Middle frontal gyrus (tissue), 1 donor: ENCODE data around the gene CEP126.

ENCODE experiments used
- DNase-seq: peaks from one replicate; pipeline ENCODE4 v3.0.0-alpha.2; 2015; ENCODE audit warnings: low spot score; ENCODE audit errors: extremely low spot score

The CEP126 gene, protein sequence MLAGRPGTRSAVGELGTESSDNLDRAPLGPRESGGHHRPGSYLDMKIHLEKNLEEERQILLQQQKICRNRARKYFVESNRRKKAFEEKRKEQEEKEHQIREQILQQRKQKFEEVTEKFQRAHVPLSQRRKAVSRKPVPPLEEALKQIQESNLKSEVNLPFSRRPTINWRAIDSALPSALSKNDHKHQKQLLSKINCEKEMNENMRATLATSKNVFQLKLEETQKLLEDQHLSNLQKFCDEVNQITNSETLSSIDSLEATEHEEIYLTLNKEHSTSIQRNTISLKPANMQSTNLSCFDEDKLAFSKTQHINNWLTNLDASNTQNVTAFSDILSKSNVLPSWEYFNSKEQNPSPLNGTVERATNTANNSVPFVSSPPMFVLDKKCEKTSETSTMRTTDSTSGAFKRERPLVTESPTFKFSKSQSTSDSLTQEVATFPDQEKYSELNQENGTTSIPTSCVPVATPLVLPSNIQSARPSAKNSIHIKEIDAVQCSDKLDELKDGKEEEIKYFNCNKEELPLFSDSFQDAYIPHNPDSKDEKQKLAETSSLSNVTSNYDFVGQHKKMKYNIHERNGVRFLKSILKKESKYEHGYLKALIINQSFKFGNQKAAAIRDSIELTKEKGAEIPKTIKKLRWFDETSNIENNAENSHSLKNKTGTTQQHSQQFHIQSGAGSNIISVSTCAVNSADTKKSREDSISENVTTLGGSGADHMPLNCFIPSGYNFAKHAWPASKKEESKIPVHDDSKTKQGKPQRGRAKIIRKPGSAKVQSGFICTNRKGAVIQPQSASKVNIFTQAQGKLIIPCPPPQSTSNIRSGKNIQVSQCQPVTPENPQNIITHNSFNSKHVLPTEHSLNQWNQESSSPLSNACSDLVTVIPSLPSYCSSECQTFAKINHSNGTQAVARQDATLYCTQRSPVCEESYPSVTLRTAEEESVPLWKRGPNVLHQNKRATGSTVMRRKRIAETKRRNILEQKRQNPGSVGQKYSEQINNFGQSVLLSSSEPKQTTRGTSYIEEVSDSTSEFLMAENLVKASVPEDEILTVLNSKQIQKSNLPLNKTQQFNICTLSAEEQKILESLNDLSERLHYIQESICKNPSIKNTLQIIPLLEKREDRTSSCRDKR

DNA sequence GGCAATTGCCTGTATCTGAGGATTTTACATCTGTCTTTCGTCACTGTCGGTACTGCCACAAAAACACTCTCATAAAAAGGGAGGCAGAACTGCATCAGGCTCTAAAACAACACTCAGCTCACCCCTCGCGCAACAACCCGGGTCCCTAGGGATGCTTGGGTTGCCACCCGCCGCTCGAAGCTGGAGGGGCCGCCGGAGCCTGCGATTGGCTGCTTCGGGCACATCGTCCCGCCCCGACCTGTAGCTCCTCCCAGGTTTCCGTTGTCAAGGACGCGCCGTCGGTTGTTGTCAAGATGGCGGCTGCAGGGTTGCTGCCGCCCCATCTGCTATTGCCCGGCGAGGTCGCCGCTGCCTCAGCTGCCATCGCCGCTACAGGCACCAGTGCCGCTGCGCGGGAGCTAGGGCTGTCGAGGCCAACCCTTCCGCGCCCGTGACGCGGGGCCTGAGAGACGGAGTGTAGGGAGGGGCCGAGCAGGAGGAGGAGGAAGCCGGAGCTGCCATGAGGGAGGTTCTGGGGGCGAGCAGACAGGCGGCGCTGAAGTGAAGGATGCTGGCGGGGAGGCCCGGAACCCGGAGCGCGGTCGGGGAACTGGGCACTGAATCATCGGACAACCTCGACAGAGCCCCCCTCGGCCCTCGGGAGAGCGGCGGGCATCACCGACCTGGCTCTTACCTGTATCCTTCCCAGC lies at the start of gene CEP126:
TSS of gene CEP126 (plus strand) at position 273 of the 689 bp plus-strand sequence. CDS start at position 548, 275 bp downstream.
- peak; percentile 92 for DNase-seq

DNA sequence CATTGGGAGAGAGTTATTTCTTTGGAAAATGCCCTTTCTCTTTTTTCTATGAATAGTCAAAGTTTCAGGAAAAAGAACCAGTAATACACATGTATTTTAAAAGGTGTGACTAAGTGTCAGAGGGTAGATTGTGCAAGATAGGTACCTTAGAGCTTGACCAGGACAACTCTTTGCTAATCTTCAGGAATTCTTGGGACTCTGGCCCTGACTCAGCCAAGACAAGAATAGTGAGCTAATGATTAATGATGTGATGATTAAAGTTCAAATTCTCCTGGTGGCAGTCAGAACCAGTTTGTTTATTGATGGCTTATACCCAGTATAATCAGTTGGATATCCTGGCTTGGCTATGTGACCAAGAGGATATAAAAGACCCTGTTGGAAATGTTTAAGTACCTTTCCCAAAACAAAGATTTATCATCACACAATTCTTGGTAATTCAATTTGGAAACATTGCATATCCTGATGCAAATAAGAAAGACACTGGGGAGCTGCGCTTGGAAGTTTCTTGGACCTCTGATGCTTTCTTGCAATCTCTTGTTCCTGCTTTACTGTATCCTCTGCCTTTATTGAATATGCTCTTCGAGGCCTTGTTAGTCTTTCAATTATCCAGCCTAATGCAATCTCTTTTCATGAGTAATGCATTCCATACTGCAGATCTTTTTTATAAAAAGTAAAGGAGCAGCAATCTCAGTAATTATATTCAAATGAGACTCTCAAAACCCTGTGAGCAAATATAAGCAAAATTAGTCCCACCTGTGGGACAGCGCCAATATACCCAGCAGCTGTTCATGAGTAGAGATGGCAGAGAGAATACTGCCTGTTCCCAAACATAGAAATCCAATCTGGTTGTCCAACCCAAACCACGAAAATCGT lies 48.0 kb upstream of the CEP126 start:
- no peak for DNase-seq

DNA sequence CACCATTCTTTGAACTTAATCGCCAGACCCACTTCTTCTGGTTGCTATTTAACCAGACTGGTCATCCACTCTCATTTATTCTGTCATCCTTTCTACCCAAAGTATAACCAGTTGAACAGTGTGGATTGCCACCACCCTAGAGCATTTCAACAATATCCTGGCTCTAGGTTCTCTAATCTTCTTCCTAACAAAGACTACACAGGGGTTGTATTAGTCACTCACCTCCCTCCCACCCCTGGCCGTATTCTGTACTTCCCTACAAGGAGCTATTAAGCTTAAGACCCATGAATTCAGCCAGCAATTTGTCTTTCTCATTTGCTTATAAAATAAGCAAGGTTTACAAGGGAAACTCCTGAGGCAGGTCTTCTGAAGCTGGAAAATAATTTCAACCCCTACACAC lies 46.9 kb upstream of the CEP126 start:
- DNase-seq: no peak

DNA sequence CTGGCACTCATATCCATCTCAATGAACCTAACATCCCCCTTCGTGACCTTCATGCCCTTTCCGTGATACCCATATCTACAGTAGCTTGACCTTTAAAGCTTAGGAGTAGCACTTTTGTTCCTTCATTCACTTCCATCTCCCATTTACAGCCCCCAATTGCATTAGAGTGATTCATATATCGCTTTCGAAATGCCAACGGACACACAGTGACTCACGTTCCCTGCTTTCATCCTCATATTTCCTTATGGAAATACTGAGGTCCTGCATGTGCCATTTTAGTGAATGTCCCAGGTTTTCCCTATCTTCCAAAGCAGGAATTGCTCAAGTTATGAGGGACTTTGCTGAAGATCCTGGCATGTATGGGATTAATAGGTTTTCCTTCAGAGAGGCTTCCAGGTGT lies 44.3 kb upstream of the CEP126 start:
- no peak for DNase-seq

DNA sequence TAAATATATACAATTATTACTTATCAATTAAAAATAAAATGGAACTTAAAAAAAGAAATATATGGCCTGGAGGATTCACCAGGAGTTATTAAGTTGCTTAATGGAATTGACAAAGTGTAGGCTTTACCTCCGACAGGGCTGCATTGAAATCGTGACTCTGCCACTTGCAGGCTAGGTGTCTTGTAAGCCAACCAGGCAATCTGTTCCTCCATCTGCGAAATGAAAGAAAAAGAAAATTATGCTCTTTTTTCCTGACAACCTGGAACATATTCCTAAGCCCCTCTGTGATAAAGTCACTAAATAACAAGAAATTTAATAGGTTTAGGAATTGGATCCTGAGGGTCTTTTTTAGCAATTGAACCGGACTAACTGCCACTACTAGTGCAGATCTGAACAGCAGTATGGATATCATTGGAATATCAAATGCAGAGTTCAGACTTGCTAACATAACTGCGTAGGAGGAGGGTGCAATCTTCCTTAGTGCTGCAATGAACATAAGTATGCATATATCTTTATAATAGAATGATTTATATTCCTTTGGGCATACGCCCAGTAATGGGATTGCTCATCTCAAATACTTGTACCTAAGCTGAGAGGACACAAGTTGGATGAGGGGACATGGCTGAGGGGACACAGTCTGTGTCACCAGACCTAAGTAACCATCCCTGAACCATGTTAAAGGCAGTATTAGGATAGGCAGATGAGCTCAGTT lies 42.5 kb upstream of the CEP126 start:
- no peak for DNase-seq

DNA sequence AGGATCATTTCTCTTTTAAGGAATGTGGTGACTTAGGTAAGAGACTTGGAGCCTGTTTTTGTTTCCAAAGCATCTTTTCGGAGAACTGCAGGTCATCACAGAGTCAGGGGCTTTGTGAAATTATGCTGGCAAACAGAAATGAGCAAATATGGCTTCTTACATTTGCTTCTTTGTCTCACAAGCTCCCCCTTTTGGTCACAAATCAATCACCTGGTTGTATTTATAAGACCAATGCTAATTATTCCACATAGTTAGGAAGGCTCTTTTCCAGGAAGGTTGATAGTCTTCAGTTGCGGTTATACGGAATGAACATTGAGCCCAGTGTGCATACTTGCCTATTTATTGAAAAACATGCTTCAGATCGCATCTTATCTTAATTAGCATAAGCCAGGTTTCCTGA lies 34.6 kb upstream of the CEP126 start:
- no peak for DNase-seq

DNA sequence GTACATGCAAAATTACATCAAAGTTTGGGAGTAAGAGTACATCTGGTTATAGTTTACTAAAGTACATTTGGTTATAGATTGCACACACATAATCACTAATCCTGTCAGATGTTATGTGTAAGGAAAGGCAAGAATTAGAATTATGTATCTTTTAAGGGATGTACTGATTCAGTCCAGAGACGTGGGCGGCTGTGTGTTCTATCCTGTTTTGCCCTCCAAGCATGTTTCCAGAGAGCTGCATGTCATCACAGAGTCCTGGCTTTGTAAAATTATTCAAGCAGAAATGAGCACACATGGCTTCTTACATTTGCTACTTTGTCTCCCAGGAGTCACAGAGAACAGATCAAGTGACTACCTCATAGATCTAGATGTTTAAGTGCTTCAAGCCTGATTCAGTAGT lies 33.2 kb upstream of the CEP126 start:
- no peak for DNase-seq

DNA sequence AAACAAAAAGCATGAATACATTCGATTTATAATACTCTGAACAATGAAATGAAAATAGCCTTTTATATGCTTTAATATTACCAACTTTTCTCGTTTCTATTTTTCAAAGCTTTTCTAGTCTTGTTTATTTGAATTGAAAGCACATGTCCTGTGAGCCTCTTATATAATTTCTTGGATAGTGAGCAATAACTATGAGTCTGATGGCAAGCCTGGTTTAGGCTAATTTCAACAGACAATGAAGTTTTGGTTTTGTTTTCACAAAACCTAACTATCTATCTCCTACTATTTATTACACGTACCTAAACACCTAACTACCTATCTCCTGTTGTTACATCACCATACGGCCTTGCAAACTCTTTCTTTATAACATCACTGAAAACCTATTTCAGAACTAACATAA lies 29.2 kb upstream of the CEP126 start:
- DNase-seq: no peak

DNA sequence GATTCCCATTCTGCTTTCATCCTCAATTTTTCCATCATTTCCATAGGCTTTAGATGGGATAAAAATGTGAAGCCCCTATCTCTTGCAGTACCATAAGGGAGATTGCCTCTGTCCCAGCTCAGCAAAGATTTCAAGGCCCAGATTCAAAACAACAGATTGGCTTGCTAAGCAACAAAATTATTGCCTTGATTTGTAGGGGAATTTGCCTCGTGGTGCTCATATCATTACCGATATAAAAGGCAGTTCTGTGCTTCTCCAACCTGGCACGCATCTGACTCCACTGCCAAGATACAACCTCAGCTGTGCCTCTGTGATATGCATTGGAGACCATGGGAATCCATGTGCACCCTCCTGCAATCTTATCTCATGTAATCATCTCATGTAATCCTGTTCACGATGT lies 25.0 kb upstream of the CEP126 start:
- DNase-seq: no peak

DNA sequence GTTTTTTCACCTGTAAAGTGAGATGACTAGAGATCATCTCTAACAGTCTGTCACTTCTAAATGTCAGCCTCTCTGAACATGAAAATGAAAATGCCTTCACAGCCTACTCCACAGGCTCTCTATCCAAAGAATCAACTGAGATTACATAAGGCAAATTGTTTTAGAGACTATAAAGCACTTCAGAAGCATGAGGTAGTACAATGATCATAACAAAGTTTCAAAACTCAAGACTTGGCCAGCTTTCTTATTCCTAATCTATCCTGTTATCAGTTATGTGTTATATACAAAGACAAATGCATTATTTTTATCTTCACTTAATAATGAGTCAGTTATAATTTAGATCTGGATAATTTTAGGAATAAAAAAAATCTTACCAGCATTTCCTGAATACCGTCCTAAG lies 20.3 kb upstream of the CEP126 start:
- DNase-seq: no peak

DNA sequence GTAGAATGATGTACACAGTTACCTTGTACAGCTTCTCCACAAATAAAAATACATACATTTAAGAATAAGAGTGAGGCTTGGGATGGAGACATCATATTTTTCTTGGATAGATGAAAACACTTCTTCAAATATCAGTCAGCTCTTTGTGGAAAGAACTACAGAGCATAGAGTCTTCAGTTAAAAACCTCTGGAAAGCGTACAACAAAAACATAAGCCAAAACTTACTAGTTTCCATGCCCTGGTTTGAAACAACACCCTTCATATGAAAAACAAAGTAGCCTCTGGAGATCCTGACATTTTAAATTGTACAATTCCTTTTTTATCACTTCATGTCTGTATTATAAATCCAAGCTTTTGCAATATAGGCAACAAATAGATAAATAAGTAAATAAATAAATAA lies 7.0 kb upstream of the CEP126 start:
- no peak for DNase-seq

DNA sequence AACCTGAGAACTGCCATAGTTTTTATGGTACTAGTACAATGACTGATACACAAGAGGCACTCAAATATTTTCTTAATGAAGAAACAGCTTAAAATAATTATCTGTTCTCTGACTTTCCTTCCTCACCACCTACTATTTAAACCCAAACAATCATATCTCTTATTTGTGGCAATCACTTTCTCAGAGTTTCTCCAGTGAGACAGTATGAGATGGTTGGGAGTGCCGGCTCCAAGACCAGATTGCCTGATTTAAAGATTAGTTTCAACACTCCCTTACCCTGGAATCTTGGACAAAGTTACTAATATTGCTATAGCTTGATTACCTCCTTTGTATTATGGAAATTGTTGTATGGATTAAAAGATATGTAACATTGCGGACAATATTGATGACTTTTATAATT lies 5.7 kb upstream of the CEP126 start:
- no peak for DNase-seq

DNA sequence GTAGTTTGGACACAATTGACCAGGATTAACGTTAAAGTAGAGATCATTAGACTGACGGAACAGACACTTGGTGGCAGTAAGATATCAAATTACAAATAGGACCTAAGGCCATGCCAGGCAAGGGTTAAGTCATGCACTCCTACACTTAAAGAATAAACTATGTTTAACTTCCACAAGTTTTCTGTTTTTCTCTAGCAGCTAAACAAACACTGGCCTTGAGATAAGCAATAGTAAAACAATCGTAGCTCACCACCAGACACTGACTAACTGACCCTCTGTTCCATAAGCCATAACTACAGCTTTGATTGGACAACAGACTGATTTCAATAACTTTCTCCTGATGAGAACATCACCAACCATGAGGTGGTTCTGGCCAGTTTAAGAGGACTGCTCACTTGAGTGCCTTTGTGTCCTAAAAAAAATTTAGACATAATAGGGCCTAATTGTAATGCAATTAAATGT lies 2.0 kb upstream of the CEP126 start:
- DNase-seq: no peak

DNA sequence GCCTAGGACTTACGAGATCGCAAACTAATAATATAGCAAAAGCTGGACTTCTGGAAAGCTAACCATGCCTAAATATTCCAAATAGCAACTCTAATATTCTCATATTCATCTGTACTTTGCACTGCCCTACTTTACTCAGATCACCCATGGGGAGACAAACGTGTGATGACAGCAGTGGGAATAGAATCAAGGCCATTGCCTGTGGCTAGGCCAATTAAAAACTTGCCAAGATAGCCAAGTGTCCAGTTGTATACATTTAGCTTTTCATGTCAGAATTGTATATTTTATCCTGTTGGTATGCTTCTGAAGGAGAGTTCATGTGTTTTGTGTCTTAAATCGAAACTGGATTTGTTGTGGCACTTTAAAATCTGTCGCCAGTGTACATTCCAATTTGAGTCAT lies 1.2 kb upstream of the CEP126 start:
- no peak for DNase-seq

DNA sequence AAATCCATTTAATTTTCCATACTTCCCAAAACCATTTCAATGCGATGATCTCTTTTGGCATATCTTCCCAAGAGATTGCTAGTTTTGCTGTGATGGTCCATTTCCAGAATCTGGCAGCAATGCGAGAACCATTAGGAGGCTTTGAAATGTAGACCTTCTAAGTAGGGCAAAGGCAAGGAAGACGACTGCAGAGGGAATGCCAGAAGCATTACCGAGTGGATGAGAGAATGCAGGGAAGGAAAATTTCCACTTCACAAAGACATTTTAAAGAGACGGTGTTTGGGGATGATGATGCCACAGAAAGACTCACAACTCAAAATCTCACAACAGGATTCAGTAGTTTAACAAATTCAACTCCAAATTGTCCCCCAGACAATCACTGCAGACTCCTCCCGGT lies 471 bp upstream of the CEP126 start:
- no peak for DNase-seq

DNA sequence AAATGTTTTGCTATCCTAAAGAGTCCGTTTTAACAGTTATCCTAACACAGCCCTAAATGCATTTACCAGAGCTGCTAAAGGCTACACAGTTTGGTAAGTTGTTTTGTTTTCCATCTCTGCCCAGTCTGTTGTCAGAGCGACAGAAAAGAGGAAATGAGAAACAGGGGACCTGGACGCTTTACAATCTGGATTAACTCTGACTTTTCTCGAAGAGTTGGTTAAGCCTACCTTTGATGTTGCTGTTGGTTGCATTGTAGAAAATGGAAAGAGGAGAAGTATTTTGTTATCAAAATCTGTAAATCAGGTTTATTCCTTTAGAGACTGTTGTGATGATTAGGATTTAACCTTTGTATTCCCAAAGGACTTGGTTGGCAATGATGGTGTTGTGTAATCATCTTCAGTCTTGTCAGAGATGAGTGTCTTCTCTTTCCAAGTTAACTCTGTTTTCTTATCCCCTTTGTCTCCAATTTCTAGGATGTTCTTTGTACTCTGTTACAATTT lies 1.0 kb downstream of the CEP126 start:
- no peak for DNase-seq

DNA sequence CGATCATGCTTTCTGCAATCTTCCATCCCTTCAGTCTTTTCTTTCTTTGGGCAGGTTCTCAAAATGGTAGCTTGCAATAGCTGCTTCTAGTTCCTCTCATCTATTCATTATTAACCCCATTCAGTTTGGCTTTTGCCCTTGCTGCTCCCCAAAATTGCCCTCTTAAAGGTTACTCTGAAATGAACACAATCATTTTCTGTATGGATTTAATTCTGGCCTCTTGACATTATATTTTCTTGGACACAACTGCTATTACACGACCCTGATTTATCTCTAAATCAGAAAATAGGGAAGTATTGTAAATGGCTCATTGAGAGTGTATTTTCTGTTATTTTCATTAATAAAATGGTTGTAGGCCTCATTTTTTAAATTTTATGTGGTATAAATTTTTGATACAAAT lies 1.6 kb downstream of the CEP126 start, which contains the start of gene ANGPTL5:
TSS of gene ANGPTL5 (minus strand) at position 101 of the 400 bp plus-strand sequence. CDS start 8,613 bp downstream, outside the sequence.
- DNase-seq: no peak

DNA sequence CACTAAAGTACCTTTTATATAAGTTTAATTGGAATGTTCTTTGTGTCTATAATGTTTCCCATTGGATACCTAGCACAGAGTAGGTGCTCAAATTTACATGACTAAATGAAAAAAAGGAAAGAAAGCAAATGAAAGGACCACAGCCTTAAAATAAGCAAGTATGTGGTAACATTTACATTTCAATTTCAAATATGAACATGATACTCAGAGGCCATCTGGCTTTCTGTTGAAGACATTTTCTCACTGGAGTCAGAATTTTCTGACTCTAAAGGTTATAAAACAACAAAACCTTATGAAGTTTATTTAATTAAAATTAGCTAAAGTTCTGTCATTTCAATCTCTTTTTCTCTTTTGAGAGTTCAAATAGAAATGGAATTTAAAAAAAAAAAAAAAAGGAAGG lies 2.4 kb downstream of the CEP126 start:
- DNase-seq: no peak

DNA sequence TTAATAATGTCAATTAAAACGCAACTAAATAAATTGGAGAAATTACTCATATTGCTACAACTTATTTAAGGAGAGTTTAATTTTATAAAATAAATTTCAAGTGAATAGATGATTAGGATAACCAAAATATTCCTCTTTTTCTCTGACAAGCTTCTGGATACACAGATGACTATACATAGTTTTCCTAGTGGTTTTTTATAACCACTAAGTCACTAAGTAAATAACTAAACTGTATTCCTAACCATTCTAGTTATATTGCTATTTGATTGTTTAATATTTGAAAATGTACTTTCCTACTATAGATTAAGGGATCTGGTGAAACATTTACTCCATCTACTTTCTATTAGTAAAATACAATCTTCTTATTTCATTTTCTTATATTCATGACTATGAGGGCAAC lies 6.2 kb downstream of the CEP126 start:
- no peak for DNase-seq
